SU-DHL-6 (cell line): ENCODE data around the gene RPN1.

Source experiments
- H2AFZ ChIP-seq: fragments of 200-600 bp; sonication (generic); 2 replicates; pipeline ENCODE4 v1.6.1; 2014; ENCODE audit warnings: low read depth, mild to moderate bottlenecking, moderate library complexity, mixed read lengths, antibody characterized with exemption, low read length; ENCODE audit not compliant: severe bottlenecking
- H3F3A ChIP-seq: fragments of 200-600 bp; shearing (Covaris generic); 2 replicates; pipeline ENCODE4 v1.6.0; 2016; ENCODE audit warnings: antibody characterized with exemption, mild to moderate bottlenecking; ENCODE audit not compliant: insufficient read depth
- H3K27ac ChIP-seq: fragments of 200-600 bp; sonication (generic); 2 replicates; pipeline ENCODE4 v1.5.1; 2016; ENCODE audit warnings: low read depth, mild to moderate bottlenecking, low read length, moderate library complexity, mixed read lengths
- H3K27me3 ChIP-seq: fragments of 200-600 bp; sonication (generic), shearing (Covaris generic); 2 replicates; pipeline ENCODE4 v1.6.0; 2014; ENCODE audit warnings: mild to moderate bottlenecking, low read length
- H3K36me3 ChIP-seq: fragments of 200-600 bp; sonication (generic); 2 replicates; pipeline ENCODE4 v1.6.1; 2014; ENCODE audit warnings: mild to moderate bottlenecking, low read length, mixed read lengths
- H3K4me2 ChIP-seq: fragments of 300-600, 200-600 bp; shearing (Covaris generic), sonication (generic); 2 replicates; pipeline ENCODE4 v1.6.0; 2014; ENCODE audit warnings: low read length, low read depth, mild to moderate bottlenecking; ENCODE audit not compliant: poor library complexity, severe bottlenecking
- H3K4me3 ChIP-seq: fragments of 200-600 bp; sonication (generic); 2 replicates; pipeline ENCODE4 v1.5.1; 2014; ENCODE audit warnings: antibody characterized with exemption, low read length, mild to moderate bottlenecking, mixed read lengths; ENCODE audit not compliant: insufficient read depth, poor library complexity, severe bottlenecking
- H3K79me2 ChIP-seq: fragments of 200-600 bp; sonication (generic); 2 replicates; pipeline ENCODE4 v1.6.1; 2014; ENCODE audit warnings: mild to moderate bottlenecking, low read length, moderate library complexity; ENCODE audit not compliant: insufficient read depth
- H3K9ac ChIP-seq: fragments of 200-600 bp; sonication (generic); 2 replicates; pipeline ENCODE4 v1.7.0; 2014; ENCODE audit warnings: mild to moderate bottlenecking, low read length
- H3K9me2 ChIP-seq: fragments of 200-600 bp; sonication (generic); replicated peaks from 2 replicates; pipeline ENCODE4 v1.6.1; 2014; ENCODE audit warnings: low read length; ENCODE audit not compliant: insufficient read depth
- H3K9me3 ChIP-seq: fragments of 200-600 bp; sonication (generic); 2 replicates; pipeline ENCODE4 v1.6.1; 2014; ENCODE audit warnings: low read length, mixed read lengths; ENCODE audit not compliant: insufficient read depth
- H4K20me1 ChIP-seq: fragments of 200-600 bp; sonication (generic); 2 replicates; pipeline ENCODE4 v1.6.1; 2014; ENCODE audit warnings: low read depth, mild to moderate bottlenecking, antibody characterized with exemption, low read length, moderate library complexity, mixed read lengths
- EZH2phosphoT487 ChIP-seq: fragments of 200-600 bp; sonication (generic), shearing (Covaris generic); conservative IDR thresholded peaks from 2 replicates; pipeline ENCODE4 v1.6.1; 2018; ENCODE audit warnings: mild to moderate bottlenecking, antibody characterized with exemption, low read length, moderate library complexity, mixed read lengths
- TF ChIP-seq, protein P1 (sequence below): fragments of 200-600 bp; sonication (generic); IDR thresholded peaks from one replicate; pipeline ENCODE4 v1.5.1; 2017; ENCODE audit warnings: antibody characterized with exemption, mild to moderate bottlenecking, low read length, moderate library complexity; ENCODE audit not compliant: insufficient read depth, poor library complexity, severe bottlenecking

The RPN1 gene

DNA sequence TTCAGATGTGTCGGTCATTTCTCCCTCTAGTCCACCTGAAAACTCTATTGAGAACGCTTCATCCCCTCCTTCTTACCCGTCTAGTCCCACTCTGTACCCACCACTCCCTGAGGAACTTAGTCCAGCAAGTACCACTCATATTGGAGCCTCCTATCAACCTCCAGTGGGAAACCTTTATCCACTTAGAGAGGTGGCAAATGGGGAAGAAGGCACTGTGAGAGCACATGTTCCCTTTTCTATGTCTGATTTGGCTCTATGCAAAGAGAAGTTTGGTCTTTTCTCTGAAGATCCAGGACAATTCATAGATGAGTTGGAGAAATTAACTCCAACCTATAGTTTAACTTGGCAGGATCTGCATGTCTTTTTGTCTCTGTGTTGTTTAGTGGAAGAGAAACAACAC is 17.0 kb upstream of the RPN1 start:
- no peaks in the 10 kb centered on the region for H3K9me3 ChIP-seq
- H3K79me2 ChIP-seq, result no peaks in the 10 kb centered on the region
- H4K20me1 ChIP-seq, result no peaks in the 10 kb centered on the region
- H3K36me3 ChIP-seq, result no peaks in the 10 kb centered on the region
- no peaks in the 10 kb centered on the region for H3F3A ChIP-seq
- H3K9me2 ChIP-seq, result no peaks in the 10 kb centered on the region
- H3K27ac ChIP-seq, result no peak overlapping the region
- no peak overlapping the region for H3K4me2 ChIP-seq
- no peaks in the 10 kb centered on the region for H3K27me3 ChIP-seq
- no peak overlapping the region for H3K4me3 ChIP-seq
- TF ChIP-seq, protein P1, sequence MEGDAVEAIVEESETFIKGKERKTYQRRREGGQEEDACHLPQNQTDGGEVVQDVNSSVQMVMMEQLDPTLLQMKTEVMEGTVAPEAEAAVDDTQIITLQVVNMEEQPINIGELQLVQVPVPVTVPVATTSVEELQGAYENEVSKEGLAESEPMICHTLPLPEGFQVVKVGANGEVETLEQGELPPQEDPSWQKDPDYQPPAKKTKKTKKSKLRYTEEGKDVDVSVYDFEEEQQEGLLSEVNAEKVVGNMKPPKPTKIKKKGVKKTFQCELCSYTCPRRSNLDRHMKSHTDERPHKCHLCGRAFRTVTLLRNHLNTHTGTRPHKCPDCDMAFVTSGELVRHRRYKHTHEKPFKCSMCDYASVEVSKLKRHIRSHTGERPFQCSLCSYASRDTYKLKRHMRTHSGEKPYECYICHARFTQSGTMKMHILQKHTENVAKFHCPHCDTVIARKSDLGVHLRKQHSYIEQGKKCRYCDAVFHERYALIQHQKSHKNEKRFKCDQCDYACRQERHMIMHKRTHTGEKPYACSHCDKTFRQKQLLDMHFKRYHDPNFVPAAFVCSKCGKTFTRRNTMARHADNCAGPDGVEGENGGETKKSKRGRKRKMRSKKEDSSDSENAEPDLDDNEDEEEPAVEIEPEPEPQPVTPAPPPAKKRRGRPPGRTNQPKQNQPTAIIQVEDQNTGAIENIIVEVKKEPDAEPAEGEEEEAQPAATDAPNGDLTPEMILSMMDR, result no peak
- TF ChIP-seq EZH2phosphoT487, result no peak
- no peak overlapping the region for H2AFZ ChIP-seq
- no peak overlapping the region for H3K9ac ChIP-seq

DNA sequence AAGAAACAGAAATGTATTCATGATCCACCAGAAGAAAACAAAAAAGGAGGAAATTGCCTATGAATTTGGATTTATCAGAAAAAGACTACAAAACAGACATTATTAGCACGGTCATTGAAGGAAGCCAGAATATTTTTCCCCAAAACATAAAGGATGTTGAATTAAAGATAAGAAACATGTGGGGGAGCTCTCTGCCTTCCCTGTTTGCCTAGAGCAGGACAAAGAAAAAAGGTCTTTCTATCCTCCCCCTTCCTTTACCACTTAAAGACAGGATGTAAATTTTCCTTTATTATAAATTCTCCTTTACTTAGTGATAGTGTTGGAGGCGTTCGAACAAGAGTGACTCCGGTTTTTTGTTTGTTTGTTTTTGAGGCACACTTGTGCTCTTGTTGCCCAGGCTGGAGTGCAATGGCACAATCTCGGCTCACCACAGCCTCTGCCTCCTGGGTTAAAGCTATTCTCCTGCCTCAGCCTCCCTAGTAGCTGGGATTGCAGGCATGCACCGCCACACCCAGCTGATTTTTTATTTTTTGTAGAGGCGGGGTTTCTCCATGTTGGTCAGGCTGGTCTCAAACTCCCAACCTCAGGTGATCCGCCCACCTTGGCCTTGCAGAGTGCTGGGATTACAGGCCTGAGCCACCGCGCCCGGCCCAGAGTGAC is 14.9 kb upstream of the RPN1 start:
- Histone ChIP-seq H3K36me3 (no peaks in the 10 kb centered on the region), H3K9me2 (no peaks in the 10 kb centered on the region), H2AFZ (no peak overlapping the region), H3K4me2 (no peak overlapping the region), H3F3A (no peaks in the 10 kb centered on the region), H3K4me3 (no peak overlapping the region), H3K79me2 (no peaks in the 10 kb centered on the region), H3K9ac (no peak overlapping the region), H4K20me1 (no peaks in the 10 kb centered on the region), H3K27me3 (no peaks in the 10 kb centered on the region), H3K9me3 (no peaks in the 10 kb centered on the region), H3K27ac (no peak overlapping the region)
- TF ChIP-seq EZH2phosphoT487, result no peak
- TF ChIP-seq, protein P1, result no peak

DNA sequence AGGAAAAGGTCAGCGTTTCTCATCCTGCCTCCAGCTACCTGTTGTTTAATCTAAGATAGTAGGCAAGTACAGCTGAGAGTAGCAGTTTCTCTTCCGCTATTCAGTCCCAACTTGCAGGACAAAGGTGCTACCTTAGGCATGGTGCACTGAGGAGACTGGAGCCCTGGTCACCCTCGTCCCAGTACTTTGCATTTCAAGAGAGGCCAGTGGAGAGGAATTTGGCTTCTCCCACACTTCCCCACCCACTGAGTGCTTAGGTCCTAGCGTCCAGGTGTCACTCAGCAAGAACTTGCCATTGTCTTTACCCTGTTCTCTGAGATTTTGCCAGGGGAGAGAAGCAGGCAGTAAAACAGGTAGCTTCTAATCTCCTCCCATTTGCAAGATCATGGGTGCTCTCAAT is 12.5 kb upstream of the RPN1 start:
- no peaks in the 10 kb centered on the region for H4K20me1 ChIP-seq
- no peaks in the 10 kb centered on the region for H3K79me2 ChIP-seq
- no peak overlapping the region for H2AFZ ChIP-seq
- H3K27ac ChIP-seq, result no peak overlapping the region
- H3K9me3 ChIP-seq, result no peaks in the 10 kb centered on the region
- no peak for TF ChIP-seq EZH2phosphoT487
- TF ChIP-seq, protein P1, result no peak
- H3K4me3 ChIP-seq, result no peak overlapping the region
- no peaks in the 10 kb centered on the region for H3K9me2 ChIP-seq
- H3K36me3 ChIP-seq, result no peaks in the 10 kb centered on the region
- H3K27me3 ChIP-seq, result no peaks in the 10 kb centered on the region
- H3K9ac ChIP-seq, result no peak overlapping the region
- H3F3A ChIP-seq, result no peaks in the 10 kb centered on the region
- no peak overlapping the region for H3K4me2 ChIP-seq
